AG09309 (cell line): ENCODE measurements around the gene CD1E.

Experiments
- DNase-seq: peaks from one replicate; pipeline ENCODE4 v3.0.0-alpha.2; 2010; ENCODE audit warnings: low read depth
- H3K4me3 ChIP-seq: 2 replicates; pipeline ENCODE4 v1.5.1; 2011; ENCODE audit warnings: mild to moderate bottlenecking, low read depth, low read length, moderate library complexity; ENCODE audit not compliant: control insufficient read depth
- TF ChIP-seq, protein P1 (sequence below): IDR thresholded peaks from 2 replicates; pipeline ENCODE4 v1.5.1; 2011; ENCODE audit warnings: mild to moderate bottlenecking, low read depth, low read length, inconsistent platforms; ENCODE audit not compliant: insufficient read depth, control insufficient read depth; ENCODE audit errors: missing control alignments

The CD1E gene

DNA sequence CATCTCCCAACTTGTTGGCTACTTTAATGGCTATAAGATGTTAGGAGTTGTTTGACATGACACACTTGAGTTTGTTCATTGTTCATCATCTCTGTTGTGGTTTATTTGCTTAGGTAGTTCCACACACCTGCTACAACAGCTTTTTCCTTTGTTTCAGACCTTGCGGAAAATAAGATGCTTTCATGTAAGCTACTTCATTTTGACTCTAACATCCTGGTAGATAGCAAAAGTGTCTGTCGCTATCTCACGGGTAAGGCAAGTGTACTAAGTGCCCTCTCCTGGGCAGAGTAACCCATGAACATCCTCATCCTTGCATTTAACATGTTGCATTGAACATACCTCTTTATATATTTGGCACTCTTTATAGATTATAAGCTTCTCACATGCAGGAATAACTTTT is 47.2 kb downstream of the CD1E start:
- TF ChIP-seq, protein P1, sequence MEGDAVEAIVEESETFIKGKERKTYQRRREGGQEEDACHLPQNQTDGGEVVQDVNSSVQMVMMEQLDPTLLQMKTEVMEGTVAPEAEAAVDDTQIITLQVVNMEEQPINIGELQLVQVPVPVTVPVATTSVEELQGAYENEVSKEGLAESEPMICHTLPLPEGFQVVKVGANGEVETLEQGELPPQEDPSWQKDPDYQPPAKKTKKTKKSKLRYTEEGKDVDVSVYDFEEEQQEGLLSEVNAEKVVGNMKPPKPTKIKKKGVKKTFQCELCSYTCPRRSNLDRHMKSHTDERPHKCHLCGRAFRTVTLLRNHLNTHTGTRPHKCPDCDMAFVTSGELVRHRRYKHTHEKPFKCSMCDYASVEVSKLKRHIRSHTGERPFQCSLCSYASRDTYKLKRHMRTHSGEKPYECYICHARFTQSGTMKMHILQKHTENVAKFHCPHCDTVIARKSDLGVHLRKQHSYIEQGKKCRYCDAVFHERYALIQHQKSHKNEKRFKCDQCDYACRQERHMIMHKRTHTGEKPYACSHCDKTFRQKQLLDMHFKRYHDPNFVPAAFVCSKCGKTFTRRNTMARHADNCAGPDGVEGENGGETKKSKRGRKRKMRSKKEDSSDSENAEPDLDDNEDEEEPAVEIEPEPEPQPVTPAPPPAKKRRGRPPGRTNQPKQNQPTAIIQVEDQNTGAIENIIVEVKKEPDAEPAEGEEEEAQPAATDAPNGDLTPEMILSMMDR, result no peak

GRCh38 chr1:158407092-158407491 is 53.4 kb downstream of the CD1E start:
- TF ChIP-seq, protein P1, result no peak
- no peak for DNase-seq
- no peak overlapping the region for H3K4me3 ChIP-seq

More for the DNA sequence above, 47.2 kb downstream of the CD1E start:
- H3K4me3 ChIP-seq, result no peak overlapping the region
- DNase-seq, result no peak
